ENCODE results near the gene TK2. TPM values are rescaled to one million over a fixed set of nuclear protein-coding genes. Genes with fewer than 3 reads are reported as not detected.
"Not testable (repeated sequence)": the region's sequence is repeated elsewhere in the genome, so short reads cannot be mapped to it uniquely, and the experiment has no call there.

TK2 gene
- polyA plus RNA-seq, 1 donor = 14.9 TPM

GRCh38 chr16:66469291-66469946 is 80.5 kb downstream of the TK2 start:
- DNase-seq (ENCODE audit: low read depth) = no peak

GRCh38 chr16:66468321-66468965 is 81.5 kb downstream of the TK2 start:
- no peak for DNase-seq (ENCODE audit: low read depth)

- DNase-seq (ENCODE audit: low read depth) = no peak
Observed at GRCh38 chr16:66467611-66468010, 82.3 kb downstream of the TK2 start.

- DNase-seq (ENCODE audit: low read depth) = not testable (repeated sequence)
Observed at GRCh38 chr16:66466636-66467035, 83.3 kb downstream of the TK2 start.

GRCh38 chr16:66465946-66466345 is 84.0 kb downstream of the TK2 start:
- DNase-seq (ENCODE audit: low read depth) = not testable (repeated sequence)

- no peak for DNase-seq (ENCODE audit: low read depth)
Observed at GRCh38 chr16:66462912-66463311, 87.0 kb downstream of the TK2 start.

- DNase-seq (ENCODE audit: low read depth) = no peak
Observed at GRCh38 chr16:66460703-66461102, 89.2 kb downstream of the TK2 start.

GRCh38 chr16:66459878-66460277 is 90.0 kb downstream of the TK2 start:
- no peak for DNase-seq (ENCODE audit: low read depth)

GRCh38 chr16:66458853-66459252 is 91.1 kb downstream of the TK2 start:
- DNase-seq (ENCODE audit: low read depth) = no peak

GRCh38 chr16:66458292-66458691 is 91.6 kb downstream of the TK2 start:
- DNase-seq (ENCODE audit: low read depth) = no peak

Other genes starting within 250 kb of the TK2 start
- 76.2 TPM for gene CDH5, start 183.4 kb downstream of the TK2 start, polyA plus RNA-seq (ENCODE audit: insufficient read length)
- gene BEAN1, start 122.8 kb downstream of the TK2 start, polyA plus RNA-seq (ENCODE audit: insufficient read length) = 1.6 TPM
- 26.0 TPM for gene CKLF, start 2.5 kb upstream of the TK2 start, polyA plus RNA-seq (ENCODE audit: insufficient read length)
- gene CMTM1, start 16.3 kb upstream of the TK2 start, polyA plus RNA-seq (ENCODE audit: insufficient read length) = 7.3 TPM
- gene CMTM2, start 29.3 kb upstream of the TK2 start, polyA plus RNA-seq (ENCODE audit: insufficient read length) = 0.30 TPM
- gene CMTM3, start 54.6 kb upstream of the TK2 start, polyA plus RNA-seq (ENCODE audit: insufficient read length) = 57.2 TPM
- gene CMTM4, start 146.6 kb upstream of the TK2 start, polyA plus RNA-seq (ENCODE audit: insufficient read length) = 8.8 TPM
- 84.0 TPM for gene DYNC1LI2, start 201.5 kb upstream of the TK2 start, polyA plus RNA-seq (ENCODE audit: insufficient read length)